ENCODE results near the gene ASXL3.

Gene ASXL3

GRCh38 chr18:33641141-33641540 lies 63.1 kb downstream of the ASXL3 start:
- DNase-seq (ENCODE audit: low read depth, low spot score), result no peak
- in situ Hi-C loops (cut with HindIII; ENCODE audit: low sequenced_read_pairs), result no loop called here
- no peak for TF ChIP-seq CTCF (IDR thresholded peaks at IDR 0.05; ENCODE audit: low read depth, low read length)
- H3K4me3 ChIP-seq (ENCODE audit: low read depth, low read length), result no peak overlapping the region

GRCh38 chr18:33644494-33644893 lies 66.5 kb downstream of the ASXL3 start:
- no peak overlapping the region for H3K4me3 ChIP-seq (ENCODE audit: low read depth, low read length)
- in situ Hi-C loops (cut with HindIII; ENCODE audit: low sequenced_read_pairs), result no loop called here
- TF ChIP-seq CTCF (IDR thresholded peaks at IDR 0.05; ENCODE audit: low read depth, low read length), result no peak
- no peak for DNase-seq (ENCODE audit: low read depth, low spot score)

GRCh38 chr18:33647365-33647764 lies 69.3 kb downstream of the ASXL3 start:
- DNase-seq (ENCODE audit: low read depth, low spot score), result no peak
- H3K4me3 ChIP-seq (ENCODE audit: low read depth, low read length), result no peak overlapping the region
- TF ChIP-seq CTCF (IDR thresholded peaks at IDR 0.05; ENCODE audit: low read depth, low read length), result no peak
- in situ Hi-C loops (cut with HindIII; ENCODE audit: low sequenced_read_pairs), result no loop called here

GRCh38 chr18:33652635-33653034 lies 74.6 kb downstream of the ASXL3 start:
- TF ChIP-seq CTCF (IDR thresholded peaks at IDR 0.05; ENCODE audit: low read depth, low read length), result no peak
- H3K4me3 ChIP-seq (ENCODE audit: low read depth, low read length), result no peak overlapping the region
- DNase-seq (ENCODE audit: low read depth, low spot score), result no peak
- in situ Hi-C loops (cut with HindIII; ENCODE audit: low sequenced_read_pairs), result no loop called here

- in situ Hi-C loops (cut with HindIII; ENCODE audit: low sequenced_read_pairs), result no loop called here
- DNase-seq (ENCODE audit: low read depth, low spot score), result no peak
- H3K4me3 ChIP-seq (ENCODE audit: low read depth, low read length), result no peak overlapping the region
- no peak for TF ChIP-seq CTCF (IDR thresholded peaks at IDR 0.05; ENCODE audit: low read depth, low read length)
Observed at GRCh38 chr18:33653231-33653630, 75.2 kb downstream of the ASXL3 start.

DNA sequence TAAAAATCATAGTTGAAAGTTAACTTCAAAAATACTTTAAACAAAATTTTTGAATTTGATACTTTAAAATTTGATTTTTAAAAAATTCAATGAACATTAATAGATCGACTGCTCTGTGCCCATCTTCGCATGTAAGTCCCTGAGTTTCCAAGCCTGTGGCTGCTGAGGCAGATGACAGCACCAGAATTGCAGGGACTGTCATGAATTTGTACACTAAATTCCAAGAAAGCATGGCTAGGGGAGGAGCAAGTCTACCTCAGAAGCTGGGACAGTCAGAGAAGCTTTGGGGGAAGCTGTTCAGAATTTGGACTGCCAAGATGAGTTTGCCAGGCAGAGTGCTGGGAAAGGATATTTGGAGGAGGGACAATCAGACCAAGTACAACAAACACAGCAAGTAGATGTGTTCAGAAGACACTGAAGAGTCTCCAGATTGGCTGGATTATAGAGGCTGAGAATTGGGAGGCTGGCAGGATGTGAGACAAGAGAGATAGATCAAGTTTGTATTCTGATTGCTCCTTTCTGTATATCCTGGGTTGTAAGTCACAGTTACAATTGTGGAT lies 79.0 kb downstream of the ASXL3 start:
- DNase-seq (ENCODE audit: low read depth, low spot score), result no peak
- no peak overlapping the region for H3K4me3 ChIP-seq (ENCODE audit: low read depth, low read length)
- no peak for TF ChIP-seq CTCF (IDR thresholded peaks at IDR 0.05; ENCODE audit: low read depth, low read length)
- in situ Hi-C loops (cut with HindIII; ENCODE audit: low sequenced_read_pairs), result no loop called here

Data from astrocyte of the spinal cord (primary cell).